ENCODE measurements around the gene KIF1A. TPM values are rescaled to one million over a fixed set of nuclear protein-coding genes. Genes with fewer than 3 reads are reported as not detected.

KIF1A gene
- total RNA-seq, 4 donors from 2014 or later = 1.7 to 4.1 (median 3.4) TPM

DNA sequence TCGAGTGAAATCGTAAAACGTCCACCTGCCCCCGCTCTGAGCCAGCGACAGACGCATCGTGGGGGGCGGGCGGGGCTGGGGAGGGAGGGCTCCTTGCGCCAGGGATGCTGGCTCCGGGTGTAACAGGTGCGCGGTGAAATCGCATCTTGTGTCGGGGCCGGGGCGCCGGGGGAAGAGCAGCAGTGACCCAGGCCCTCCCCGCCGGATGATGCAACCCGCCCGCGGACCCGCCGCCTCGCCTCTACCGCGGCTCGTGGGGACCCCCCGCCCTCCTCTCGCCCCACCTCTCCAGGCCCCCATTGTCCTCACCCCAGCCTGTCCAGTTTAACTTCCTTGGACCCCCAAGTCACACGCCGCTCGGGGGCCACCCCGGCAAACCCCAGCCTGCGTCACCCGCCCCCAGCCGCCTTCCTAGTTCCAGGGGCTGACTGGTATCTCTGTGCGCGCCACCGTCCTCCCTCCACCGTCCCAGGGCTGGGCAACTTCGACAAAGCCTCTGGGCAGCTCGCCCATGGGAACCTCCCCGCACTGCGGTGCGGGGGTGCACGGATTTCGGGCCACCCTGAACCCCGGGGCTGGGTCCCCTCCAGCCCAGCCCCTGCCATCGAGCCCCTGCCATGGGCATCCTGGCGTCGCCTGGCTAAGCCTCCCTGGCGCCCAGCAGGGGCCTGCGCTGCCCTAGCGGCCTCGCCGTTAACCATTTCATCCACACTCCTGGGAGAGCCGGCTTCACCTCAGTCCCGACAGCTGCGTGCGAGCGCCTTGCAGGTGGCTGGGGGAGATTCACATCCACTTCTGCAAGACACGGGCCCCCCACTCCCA is 799 bp upstream of the KIF1A start:
- Histone ChIP-seq H3K27ac (replicated peaks in 1 of 4) (no peak overlapping the region), H3K27me3 (peaks cover 0 to 97% (median 40%) of the 10 kb centered on the region in 4 donors), H3K36me3 (no peaks in the 10 kb centered on the region), H3K4me3 (peak overlapping the region; percentile 38 to 48 (median 39)), H3K4me1 (peaks cover 18 to 30% (median 27%) of the 10 kb centered on the region in 4 donors), H3K9me3 (peaks cover 0 to 12% (median 2%) of the 10 kb centered on the region in 4 donors)
- no peak for TF ChIP-seq POLR2AphosphoS5 (IDR thresholded peaks at IDR 0.05)
- WGBS = 2% methylated on average over 41 of the region's 64 CpGs
- no peak for DNase-seq (ENCODE audit: extremely low spot score)
- intact Hi-C loops (cut with DNase I) = no loop called here

DNA sequence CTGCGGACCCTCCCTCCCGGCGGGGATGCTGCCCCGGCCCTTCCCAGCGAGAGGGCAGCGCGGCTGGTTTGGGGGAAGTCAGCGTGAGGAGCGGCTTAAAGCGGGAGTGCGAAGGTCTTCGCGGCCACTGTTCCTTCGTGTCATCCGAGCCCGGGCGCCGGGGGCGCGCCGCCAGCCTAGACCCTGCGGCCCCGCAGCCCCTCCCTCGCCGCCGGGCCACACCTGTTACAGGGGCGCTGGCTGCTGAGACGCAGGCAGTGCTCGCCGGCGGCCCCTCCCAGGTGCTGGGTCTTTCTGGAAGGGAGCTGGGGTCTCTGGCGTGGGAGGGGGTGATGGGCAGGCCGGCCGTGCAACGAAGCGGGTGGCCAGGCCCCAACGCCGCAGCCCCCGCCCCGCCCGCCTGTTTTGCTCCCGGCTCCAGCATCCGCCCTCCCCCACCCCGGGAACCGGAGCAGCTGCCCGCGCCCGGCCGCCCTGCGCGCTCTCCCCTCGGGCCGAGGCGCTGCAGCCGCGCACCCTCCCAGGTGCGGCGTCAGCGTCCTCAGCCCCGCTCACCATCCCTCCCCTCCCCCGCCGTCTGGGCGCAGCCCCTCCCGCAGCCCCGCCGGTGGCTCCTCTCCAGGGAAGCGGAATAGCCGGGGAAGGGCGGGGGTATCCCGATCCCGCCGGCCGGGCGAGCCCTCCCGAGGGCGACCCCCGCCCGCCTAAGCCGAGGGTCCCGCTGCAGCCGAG is 727 bp downstream of the KIF1A start:
- Histone ChIP-seq H3K4me1 (peaks cover 18 to 30% (median 27%) of the 10 kb centered on the region in 4 donors), H3K36me3 (no peaks in the 10 kb centered on the region), H3K4me3 (peak overlapping the region; percentile 38 to 48 (median 39)), H3K9me3 (peaks cover 0 to 22% (median 6%) of the 10 kb centered on the region in 4 donors), H3K27ac (replicated peaks in 1 of 4) (no peak overlapping the region), H3K27me3 (peaks cover 0 to 97% (median 40%) of the 10 kb centered on the region in 4 donors)
- intact Hi-C loops (cut with DNase I) = no loop called here
- no peak for TF ChIP-seq POLR2AphosphoS5 (IDR thresholded peaks at IDR 0.05)
- TF ChIP-seq POLR2A (IDR thresholded peaks at IDR 0.05; ENCODE audit: low read depth) = no peak
- TF ChIP-seq, protein P1, sequence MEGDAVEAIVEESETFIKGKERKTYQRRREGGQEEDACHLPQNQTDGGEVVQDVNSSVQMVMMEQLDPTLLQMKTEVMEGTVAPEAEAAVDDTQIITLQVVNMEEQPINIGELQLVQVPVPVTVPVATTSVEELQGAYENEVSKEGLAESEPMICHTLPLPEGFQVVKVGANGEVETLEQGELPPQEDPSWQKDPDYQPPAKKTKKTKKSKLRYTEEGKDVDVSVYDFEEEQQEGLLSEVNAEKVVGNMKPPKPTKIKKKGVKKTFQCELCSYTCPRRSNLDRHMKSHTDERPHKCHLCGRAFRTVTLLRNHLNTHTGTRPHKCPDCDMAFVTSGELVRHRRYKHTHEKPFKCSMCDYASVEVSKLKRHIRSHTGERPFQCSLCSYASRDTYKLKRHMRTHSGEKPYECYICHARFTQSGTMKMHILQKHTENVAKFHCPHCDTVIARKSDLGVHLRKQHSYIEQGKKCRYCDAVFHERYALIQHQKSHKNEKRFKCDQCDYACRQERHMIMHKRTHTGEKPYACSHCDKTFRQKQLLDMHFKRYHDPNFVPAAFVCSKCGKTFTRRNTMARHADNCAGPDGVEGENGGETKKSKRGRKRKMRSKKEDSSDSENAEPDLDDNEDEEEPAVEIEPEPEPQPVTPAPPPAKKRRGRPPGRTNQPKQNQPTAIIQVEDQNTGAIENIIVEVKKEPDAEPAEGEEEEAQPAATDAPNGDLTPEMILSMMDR (IDR thresholded peaks at IDR 0.05) = no peak
- TF ChIP-seq EP300 (IDR thresholded peaks at IDR 0.05) = no peak
- no peak for DNase-seq (ENCODE audit: extremely low spot score)
- WGBS = 0% methylated on average over 15 of the region's 81 CpGs

DNA sequence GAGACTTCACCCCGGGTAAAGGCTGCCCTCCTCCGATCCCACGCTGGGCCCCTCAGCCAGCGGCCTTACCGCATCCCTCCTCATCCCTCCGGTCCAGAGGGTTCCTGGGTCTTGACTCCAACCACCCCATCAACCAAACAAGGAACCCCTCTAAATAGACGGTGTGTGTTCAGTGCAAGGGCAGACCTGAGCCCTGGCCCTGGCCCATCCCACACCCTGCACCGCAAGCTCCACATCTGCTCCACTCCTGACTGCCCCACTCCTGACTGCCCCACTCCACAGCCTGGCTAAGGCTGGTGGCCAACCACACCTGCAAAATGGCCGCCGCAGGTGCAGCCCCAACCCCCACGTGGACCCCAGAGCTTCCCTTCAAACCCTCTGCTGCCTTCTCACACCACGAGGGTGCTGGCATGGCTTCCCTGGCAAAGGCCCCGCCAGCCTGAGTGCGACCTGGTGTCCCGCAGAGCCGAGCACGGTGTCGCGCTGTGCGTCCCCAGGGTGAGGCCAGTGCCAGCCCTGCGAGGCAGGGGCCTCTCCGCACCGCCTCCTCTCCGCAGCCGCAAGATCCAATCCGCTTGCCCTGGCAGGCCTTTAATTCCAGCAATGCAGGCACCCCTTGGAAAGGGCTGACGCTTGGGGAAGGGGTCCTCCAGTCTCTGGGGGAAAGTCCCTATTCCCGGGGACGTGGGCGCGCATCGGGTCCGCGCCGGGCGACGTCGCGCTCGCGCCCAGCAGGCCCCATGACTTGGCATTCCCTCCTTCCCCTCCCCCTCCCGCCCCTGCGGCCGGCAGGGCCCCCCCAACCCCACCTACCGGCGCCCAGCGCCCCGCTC is 1.5 kb downstream of the KIF1A start:
- WGBS = 68% methylated on average over 9 of the region's 48 CpGs
- Histone ChIP-seq H3K4me3 (peak overlapping the region; percentile 38 to 48 (median 39)), H3K27ac (replicated peaks in 1 of 4) (no peak overlapping the region), H3K27me3 (peaks cover 0 to 89% (median 33%) of the 10 kb centered on the region in 4 donors), H3K36me3 (no peaks in the 10 kb centered on the region), H3K4me1 (peaks cover 18 to 30% (median 27%) of the 10 kb centered on the region in 4 donors), H3K9me3 (peaks cover 0 to 19% (median 8%) of the 10 kb centered on the region in 4 donors)
- TF ChIP-seq POLR2AphosphoS5 (IDR thresholded peaks at IDR 0.05) = no peak
- TF ChIP-seq, protein P1 (IDR thresholded peaks at IDR 0.05) = no peak
- no peak for TF ChIP-seq EP300 (IDR thresholded peaks at IDR 0.05)
- TF ChIP-seq POLR2A (IDR thresholded peaks at IDR 0.05; ENCODE audit: low read depth) = no peak
- DNase-seq (ENCODE audit: extremely low spot score) = no peak
- intact Hi-C loops (cut with DNase I) = no loop called here

DNA sequence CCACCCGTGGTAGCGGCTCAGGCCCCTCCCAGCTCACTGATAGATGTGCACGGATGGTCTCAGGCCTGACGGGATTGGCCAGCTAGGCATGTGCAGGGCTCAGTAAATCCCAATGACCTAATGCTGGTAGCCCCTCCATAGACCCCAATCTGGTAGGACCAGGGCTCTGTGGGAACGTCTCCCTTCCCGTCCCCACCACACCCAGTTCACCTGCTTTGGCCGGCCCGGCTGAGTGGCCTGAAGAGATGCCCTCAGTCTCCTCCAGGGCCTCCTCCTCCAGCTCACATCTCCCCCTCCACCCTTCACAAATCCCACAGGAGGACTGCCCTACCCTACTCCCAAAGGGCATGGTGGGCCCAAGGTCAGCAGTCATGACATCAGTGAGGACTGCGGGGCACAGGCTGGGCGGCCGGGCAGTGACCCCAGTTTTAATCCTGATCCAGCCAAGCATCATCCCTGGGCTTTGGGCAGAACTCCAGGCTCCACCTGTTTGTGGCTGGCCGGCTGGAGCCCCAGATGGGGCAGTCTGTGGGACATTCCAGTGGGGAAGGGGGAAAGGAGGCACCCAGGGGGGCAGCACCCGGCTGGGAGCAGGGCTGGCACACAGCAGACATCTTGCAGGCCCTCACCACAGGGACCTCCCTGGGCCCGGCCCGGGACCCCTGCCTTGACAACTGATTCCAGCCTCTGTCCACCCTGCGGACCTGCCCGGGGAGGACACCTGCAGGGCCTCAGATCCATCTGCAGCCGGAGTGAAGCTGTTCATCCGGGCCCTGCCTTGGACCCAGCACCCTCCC is 2.3 kb downstream of the KIF1A start:
- peaks cover 18 to 30% (median 27%) of the 10 kb centered on the region in 4 donors for H3K4me1 ChIP-seq
- H3K4me3 ChIP-seq = no peak overlapping the region
- peaks cover 0 to 81% (median 32%) of the 10 kb centered on the region in 4 donors for H3K27me3 ChIP-seq
- no peak for DNase-seq (ENCODE audit: extremely low spot score)
- 93% methylated on average over 13 of the region's 19 CpGs for WGBS
- TF ChIP-seq EP300 (IDR thresholded peaks at IDR 0.05) = no peak
- TF ChIP-seq, protein P1 (IDR thresholded peaks at IDR 0.05) = no peak
- TF ChIP-seq POLR2AphosphoS5 (IDR thresholded peaks at IDR 0.05) = no peak
- TF ChIP-seq POLR2A (IDR thresholded peaks at IDR 0.05; ENCODE audit: low read depth) = no peak
- peaks cover 0 to 13% (median 7%) of the 10 kb centered on the region in 4 donors for H3K9me3 ChIP-seq
- intact Hi-C loops (cut with DNase I) = no loop called here
- H3K36me3 ChIP-seq = no peaks in the 10 kb centered on the region
- H3K27ac ChIP-seq (replicated peaks in 1 of 4) = no peak overlapping the region
